ENCODE data around the gene MEGF6. TPM values are rescaled to one million over a fixed set of nuclear protein-coding genes. Genes with fewer than 3 reads are reported as not detected.

MEGF6 gene
- total and polyA plus RNA-seq, 9 of the 15 experiments (the other 6 are each of a cell fraction or from before 2014, with no cell fraction given) = 0.03 to 1.7 (median 0.24) TPM; not detected in 3

DNA sequence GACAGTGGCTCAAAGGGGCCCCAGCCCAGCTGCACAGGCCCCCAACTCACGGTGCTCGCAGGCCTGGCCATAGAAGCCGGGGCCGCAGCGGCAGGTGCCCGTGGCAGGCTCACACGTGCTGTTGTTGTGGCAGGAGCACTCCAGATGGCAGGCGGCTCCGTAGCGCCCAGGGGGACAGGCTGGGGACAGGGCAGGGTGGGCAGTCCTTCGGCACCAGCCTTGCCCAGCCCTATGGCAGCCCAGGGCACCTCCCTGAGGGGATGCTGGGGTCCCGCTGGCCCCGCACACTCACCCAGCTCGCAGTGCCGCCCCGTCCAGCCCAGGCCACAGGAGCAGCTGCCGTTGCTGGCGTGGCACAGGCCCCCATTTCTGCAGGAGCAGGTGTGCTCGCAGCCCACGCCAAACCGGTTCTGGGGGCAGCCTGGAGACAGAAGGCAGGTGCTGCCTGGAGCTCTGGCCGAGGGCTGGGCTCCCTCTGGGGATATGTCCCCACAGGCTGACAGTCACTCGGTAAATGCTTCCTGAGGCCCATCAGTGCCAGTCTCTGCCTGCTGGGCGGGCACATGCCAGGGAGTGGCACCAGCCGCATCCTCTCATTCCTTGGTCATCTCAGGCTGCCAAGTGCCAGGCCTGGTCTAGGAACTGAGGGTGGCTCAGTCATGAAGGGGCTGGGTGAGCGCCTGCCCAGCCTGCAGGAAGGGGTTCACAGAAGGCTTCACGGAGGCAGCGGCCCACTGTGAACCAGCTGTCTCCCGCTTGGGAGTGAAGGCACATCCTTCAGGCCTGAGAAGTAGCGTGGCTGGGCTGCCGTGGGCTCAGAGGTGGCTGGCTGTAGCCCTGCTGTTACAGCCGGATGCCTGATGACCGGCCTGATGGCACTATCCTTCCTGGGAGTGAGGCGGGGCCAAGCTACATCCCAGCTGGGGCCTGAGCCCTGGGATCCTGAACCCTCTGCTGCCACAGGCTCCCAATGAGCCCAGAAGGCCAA, 116.7 kb downstream of the MEGF6 start (continued):
- TF ChIP-seq, protein P1, sequence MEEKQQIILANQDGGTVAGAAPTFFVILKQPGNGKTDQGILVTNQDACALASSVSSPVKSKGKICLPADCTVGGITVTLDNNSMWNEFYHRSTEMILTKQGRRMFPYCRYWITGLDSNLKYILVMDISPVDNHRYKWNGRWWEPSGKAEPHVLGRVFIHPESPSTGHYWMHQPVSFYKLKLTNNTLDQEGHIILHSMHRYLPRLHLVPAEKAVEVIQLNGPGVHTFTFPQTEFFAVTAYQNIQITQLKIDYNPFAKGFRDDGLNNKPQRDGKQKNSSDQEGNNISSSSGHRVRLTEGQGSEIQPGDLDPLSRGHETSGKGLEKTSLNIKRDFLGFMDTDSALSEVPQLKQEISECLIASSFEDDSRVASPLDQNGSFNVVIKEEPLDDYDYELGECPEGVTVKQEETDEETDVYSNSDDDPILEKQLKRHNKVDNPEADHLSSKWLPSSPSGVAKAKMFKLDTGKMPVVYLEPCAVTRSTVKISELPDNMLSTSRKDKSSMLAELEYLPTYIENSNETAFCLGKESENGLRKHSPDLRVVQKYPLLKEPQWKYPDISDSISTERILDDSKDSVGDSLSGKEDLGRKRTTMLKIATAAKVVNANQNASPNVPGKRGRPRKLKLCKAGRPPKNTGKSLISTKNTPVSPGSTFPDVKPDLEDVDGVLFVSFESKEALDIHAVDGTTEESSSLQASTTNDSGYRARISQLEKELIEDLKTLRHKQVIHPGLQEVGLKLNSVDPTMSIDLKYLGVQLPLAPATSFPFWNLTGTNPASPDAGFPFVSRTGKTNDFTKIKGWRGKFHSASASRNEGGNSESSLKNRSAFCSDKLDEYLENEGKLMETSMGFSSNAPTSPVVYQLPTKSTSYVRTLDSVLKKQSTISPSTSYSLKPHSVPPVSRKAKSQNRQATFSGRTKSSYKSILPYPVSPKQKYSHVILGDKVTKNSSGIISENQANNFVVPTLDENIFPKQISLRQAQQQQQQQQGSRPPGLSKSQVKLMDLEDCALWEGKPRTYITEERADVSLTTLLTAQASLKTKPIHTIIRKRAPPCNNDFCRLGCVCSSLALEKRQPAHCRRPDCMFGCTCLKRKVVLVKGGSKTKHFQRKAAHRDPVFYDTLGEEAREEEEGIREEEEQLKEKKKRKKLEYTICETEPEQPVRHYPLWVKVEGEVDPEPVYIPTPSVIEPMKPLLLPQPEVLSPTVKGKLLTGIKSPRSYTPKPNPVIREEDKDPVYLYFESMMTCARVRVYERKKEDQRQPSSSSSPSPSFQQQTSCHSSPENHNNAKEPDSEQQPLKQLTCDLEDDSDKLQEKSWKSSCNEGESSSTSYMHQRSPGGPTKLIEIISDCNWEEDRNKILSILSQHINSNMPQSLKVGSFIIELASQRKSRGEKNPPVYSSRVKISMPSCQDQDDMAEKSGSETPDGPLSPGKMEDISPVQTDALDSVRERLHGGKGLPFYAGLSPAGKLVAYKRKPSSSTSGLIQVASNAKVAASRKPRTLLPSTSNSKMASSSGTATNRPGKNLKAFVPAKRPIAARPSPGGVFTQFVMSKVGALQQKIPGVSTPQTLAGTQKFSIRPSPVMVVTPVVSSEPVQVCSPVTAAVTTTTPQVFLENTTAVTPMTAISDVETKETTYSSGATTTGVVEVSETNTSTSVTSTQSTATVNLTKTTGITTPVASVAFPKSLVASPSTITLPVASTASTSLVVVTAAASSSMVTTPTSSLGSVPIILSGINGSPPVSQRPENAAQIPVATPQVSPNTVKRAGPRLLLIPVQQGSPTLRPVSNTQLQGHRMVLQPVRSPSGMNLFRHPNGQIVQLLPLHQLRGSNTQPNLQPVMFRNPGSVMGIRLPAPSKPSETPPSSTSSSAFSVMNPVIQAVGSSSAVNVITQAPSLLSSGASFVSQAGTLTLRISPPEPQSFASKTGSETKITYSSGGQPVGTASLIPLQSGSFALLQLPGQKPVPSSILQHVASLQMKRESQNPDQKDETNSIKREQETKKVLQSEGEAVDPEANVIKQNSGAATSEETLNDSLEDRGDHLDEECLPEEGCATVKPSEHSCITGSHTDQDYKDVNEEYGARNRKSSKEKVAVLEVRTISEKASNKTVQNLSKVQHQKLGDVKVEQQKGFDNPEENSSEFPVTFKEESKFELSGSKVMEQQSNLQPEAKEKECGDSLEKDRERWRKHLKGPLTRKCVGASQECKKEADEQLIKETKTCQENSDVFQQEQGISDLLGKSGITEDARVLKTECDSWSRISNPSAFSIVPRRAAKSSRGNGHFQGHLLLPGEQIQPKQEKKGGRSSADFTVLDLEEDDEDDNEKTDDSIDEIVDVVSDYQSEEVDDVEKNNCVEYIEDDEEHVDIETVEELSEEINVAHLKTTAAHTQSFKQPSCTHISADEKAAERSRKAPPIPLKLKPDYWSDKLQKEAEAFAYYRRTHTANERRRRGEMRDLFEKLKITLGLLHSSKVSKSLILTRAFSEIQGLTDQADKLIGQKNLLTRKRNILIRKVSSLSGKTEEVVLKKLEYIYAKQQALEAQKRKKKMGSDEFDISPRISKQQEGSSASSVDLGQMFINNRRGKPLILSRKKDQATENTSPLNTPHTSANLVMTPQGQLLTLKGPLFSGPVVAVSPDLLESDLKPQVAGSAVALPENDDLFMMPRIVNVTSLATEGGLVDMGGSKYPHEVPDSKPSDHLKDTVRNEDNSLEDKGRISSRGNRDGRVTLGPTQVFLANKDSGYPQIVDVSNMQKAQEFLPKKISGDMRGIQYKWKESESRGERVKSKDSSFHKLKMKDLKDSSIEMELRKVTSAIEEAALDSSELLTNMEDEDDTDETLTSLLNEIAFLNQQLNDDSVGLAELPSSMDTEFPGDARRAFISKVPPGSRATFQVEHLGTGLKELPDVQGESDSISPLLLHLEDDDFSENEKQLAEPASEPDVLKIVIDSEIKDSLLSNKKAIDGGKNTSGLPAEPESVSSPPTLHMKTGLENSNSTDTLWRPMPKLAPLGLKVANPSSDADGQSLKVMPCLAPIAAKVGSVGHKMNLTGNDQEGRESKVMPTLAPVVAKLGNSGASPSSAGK (IDR thresholded peaks at IDR 0.05) = no peak
- no peak for TF ChIP-seq RBM22 (IDR thresholded peaks at IDR 0.05; ENCODE audit: low read depth, low read length, poor library complexity, severe bottlenecking)

All from K562 (cell line).